NT2/D1 (cell line): ENCODE data around the gene TXK.

Experiments used
- DNase-seq: peaks from one replicate; pipeline ENCODE4 v3.0.0-alpha.2; 2011; ENCODE audit warnings: low read depth, low spot score
- H3K27me3 ChIP-seq: 2 replicates; pipeline ENCODE4 v1.6.0; 2011; ENCODE audit warnings: mild to moderate bottlenecking; ENCODE audit not compliant: insufficient read length, insufficient read depth
- H3K36me3 ChIP-seq: 2 replicates; pipeline ENCODE4 v1.6.1; 2011; ENCODE audit warnings: mild to moderate bottlenecking, low read length, mixed read lengths; ENCODE audit not compliant: insufficient read depth, insufficient read length
- H3K4me1 ChIP-seq: 2 replicates; pipeline ENCODE4 v1.5.1; 2011; ENCODE audit not compliant: insufficient read depth, insufficient read length
- H3K4me3 ChIP-seq: 2 replicates; pipeline ENCODE4 v1.5.1; 2011; ENCODE audit warnings: low read depth; ENCODE audit not compliant: insufficient read length
- H3K9ac ChIP-seq: 2 replicates; pipeline ENCODE4 v1.6.0; 2011; ENCODE audit warnings: low read depth; ENCODE audit not compliant: insufficient read length
- H3K9me3 ChIP-seq: 2 replicates; pipeline ENCODE4 v1.5.1; 2011; ENCODE audit warnings: mild to moderate bottlenecking, low read length; ENCODE audit not compliant: insufficient read depth
- SUZ12 ChIP-seq: IDR thresholded peaks from 2 replicates; pipeline ENCODE4 v1.6.1; 2011; ENCODE audit not compliant: insufficient read length, insufficient read depth; ENCODE audit errors: extremely low read depth
- YY1 ChIP-seq: IDR thresholded peaks from 2 replicates; pipeline ENCODE4 v1.6.1; 2011; ENCODE audit not compliant: insufficient read length, insufficient read depth
- ZNF274 ChIP-seq: IDR thresholded peaks from 2 replicates; pipeline ENCODE4 v1.6.1; 2011; ENCODE audit warnings: mild to moderate bottlenecking, low read depth, low read length

The TXK gene

DNA sequence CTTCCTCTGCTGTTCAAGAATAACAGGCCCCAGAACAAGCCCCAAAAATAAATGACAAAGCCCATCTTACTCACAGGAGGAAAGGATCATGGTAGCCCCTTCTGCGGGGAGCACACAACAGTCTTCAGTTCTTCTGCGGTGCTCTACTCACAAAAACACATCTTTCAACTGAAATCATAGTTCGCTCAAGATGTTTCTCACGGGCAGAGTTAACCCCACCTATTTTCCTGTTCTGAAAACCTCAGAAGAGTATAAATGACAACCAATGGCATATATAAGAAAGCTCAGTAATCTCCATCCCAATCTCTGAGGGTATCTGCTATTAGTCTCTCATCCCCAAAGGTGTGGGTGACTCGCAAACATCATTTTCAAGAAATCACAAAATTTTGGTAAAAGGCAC lies at the start of gene TXK:
TSS of gene TXK (minus strand) at position 170 of the 400 bp plus-strand sequence. CDS start at position 90, 80 bp downstream.
- TF ChIP-seq YY1 (no peak), ZNF274 (no peak), SUZ12 (no peak)
- Histone ChIP-seq H3K4me3 (no peak within 1 kb of the TSS), H3K27me3 (no peaks in the 10 kb centered on the region), H3K36me3 (peaks cover 3% of the 10 kb centered on the region), H3K9me3 (no peaks in the 10 kb centered on the region), H3K9ac (no peak within 1 kb of the TSS), H3K4me1 (no peaks in the 10 kb centered on the region)
- DNase-seq: no peak

DNA sequence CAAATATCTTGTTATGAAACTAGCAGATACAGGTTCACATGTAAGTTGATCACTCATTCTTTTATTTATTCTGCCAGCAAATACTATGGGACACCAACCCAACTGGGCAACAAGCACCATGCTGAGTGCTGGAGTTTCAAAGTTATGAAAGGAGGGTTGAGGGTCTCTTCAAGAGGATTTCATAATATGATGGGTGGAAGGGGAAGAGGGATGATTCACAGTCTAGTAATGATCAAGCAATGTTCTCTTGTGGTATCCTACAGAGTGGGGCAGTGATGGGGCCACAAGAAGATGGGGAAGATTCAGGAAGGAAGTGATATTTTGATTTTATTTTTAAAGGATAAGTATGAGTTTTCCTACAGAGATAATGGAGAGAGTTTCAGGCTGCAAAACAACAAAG lies 46.2 kb upstream of the TXK start:
- H3K27me3 ChIP-seq: no peaks in the 10 kb centered on the region
- TF ChIP-seq YY1 (no peak), SUZ12 (no peak), ZNF274 (no peak)
- no peaks in the 10 kb centered on the region for H3K4me1 ChIP-seq
- H3K9me3 ChIP-seq: no peaks in the 10 kb centered on the region
- no peak overlapping the region for H3K9ac ChIP-seq
- H3K36me3 ChIP-seq: no peaks in the 10 kb centered on the region
- no peak for DNase-seq
- no peak overlapping the region for H3K4me3 ChIP-seq

DNA sequence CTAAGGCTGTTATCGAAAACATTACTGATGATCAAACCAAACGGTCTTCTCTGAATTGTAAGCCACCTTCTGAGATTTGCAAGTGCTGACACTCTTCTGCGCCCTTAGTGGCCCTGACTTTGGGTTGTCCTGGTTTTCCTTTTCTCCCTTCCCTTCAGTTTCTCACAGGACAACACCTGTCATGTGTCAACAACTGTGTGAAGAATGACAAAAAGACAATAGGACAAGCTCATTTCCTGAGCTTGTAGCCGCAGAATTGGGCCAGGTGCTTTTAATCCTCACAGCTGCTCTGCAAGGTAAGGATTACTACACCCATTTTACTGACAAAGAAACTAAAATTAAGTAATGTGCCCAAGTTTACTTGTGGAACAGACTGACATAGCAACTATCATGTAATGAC lies 44.9 kb upstream of the TXK start:
- Histone ChIP-seq H3K4me1 (no peaks in the 10 kb centered on the region), H3K4me3 (no peak overlapping the region), H3K36me3 (no peaks in the 10 kb centered on the region), H3K27me3 (no peaks in the 10 kb centered on the region), H3K9me3 (no peaks in the 10 kb centered on the region), H3K9ac (no peak overlapping the region)
- no peak for TF ChIP-seq ZNF274
- TF ChIP-seq YY1: no peak
- no peak for TF ChIP-seq SUZ12
- DNase-seq: no peak

DNA sequence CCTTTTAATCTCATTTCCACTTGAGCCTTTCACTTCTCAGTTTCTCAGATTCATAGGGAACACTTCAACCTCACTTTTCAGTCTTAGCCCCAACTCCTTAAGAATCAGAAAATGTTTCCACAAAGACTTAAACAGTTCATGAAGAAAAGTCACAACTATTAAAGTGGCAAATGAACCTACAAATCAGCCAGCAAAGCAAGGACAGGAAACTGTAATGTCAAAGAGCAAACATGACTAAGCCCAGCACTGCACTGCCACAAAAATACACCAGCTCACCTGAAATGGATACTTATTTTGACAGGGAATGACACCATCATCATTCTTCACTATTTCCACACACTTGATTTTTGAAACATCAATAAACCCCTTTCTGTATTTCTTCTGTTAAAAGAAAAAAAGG lies 41.8 kb upstream of the TXK start:
- H3K4me1 ChIP-seq: no peaks in the 10 kb centered on the region
- H3K27me3 ChIP-seq: no peaks in the 10 kb centered on the region
- DNase-seq: no peak
- no peak overlapping the region for H3K9ac ChIP-seq
- no peak overlapping the region for H3K4me3 ChIP-seq
- TF ChIP-seq YY1 (no peak), ZNF274 (no peak), SUZ12 (no peak)
- no peaks in the 10 kb centered on the region for H3K36me3 ChIP-seq
- no peaks in the 10 kb centered on the region for H3K9me3 ChIP-seq

DNA sequence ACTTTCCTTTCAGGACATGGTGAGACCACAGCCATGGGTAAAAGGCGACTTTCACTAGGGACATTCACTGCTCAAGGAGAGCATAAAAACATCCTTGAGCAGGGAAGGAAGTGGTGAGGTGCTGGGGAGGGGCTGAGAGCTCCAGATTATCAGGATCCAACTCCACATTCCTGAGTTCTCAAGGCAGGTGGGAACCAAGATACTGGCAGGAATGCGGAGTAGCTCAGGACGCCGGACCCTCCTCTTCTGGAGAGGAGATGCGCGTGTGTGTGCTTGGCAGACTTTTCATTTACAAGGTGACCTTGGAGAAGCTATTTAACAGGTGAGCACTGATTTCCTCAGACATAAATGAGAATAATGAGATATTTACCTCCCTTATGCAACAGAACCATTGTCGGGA lies 41.3 kb upstream of the TXK start:
- Histone ChIP-seq H3K9me3 (no peaks in the 10 kb centered on the region), H3K4me1 (no peaks in the 10 kb centered on the region), H3K4me3 (no peak overlapping the region), H3K36me3 (no peaks in the 10 kb centered on the region), H3K9ac (no peak overlapping the region), H3K27me3 (no peaks in the 10 kb centered on the region)
- TF ChIP-seq YY1 (no peak), SUZ12 (no peak), ZNF274 (no peak)
- DNase-seq: peak; percentile 58

DNA sequence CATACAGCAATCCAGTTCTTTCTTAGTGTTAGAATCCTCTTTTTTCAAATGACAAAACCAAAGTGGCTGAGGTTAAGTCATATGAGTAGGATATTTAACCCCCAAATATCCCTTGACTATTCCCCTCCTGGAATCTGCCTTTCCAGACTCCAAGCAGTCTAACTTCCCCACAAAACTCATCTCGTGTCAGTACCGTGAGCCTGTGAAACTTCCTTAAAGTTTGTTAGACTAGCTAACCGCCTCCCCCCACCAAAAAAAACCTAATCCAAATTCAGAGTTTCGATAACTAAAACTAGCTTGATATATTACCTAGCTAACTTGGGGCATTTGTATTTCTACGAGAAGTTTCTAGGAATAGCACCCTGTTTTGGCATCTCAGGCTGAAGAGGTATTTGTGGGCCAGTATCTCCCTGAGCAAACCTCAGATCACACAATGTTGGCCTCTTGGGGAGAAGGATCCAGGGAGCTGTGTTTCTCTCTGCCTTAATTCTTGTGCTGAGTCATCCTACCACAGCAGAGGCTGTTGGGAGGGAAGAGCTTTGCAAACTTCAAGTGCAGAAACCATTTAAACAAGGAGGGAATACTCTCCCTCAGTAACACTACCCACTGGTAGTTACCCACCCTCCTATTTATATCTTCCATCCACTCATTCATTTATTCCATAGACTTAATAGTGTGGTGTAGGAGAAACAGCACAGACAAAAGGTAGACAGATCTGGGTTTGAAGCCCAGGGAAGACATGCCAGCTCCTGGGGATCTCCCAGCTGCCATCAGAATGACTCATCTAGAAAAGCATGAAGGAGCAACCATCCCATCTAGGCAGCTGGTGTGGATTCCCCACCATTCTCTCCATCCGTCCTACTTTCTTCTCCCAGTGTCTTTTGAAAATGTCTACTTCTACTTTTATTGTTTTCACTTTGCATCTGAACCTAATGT lies 39.3 kb upstream of the TXK start:
- Histone ChIP-seq H3K9ac (no peak overlapping the region), H3K9me3 (no peaks in the 10 kb centered on the region), H3K27me3 (no peaks in the 10 kb centered on the region), H3K36me3 (no peaks in the 10 kb centered on the region), H3K4me1 (no peaks in the 10 kb centered on the region), H3K4me3 (no peak overlapping the region)
- no peak for TF ChIP-seq YY1
- no peak for TF ChIP-seq ZNF274
- TF ChIP-seq SUZ12: no peak
- DNase-seq: peak; percentile 6

DNA sequence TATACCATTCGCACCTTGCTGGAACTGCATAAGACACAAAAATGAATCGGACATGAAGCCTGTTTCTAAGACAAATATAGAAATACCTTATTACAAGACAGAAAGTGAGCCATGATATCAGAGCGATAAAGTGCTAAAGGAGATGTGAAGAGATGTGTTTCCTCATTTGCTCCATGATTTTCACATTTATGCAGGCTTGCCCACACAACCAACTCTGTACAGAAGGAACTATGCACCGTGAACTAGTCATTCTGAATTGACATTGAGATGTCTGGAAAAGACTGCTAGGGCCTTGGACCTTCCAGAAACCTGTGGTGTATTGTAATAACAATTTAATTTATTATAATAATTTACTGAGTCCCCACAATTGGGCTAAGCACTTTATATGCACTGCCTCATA lies 38.6 kb upstream of the TXK start:
- Histone ChIP-seq H3K9me3 (no peaks in the 10 kb centered on the region), H3K4me1 (no peaks in the 10 kb centered on the region), H3K36me3 (no peaks in the 10 kb centered on the region), H3K9ac (no peak overlapping the region), H3K27me3 (no peaks in the 10 kb centered on the region), H3K4me3 (no peak overlapping the region)
- TF ChIP-seq ZNF274 (no peak), SUZ12 (no peak), YY1 (no peak)
- no peak for DNase-seq
